Lower leg skin (tissue), 4 donors: ENCODE results near the gene ALKBH3. TPM values are rescaled to one million over a fixed set of nuclear protein-coding genes. Genes with fewer than 3 reads are reported as not detected.

Experiments used
- DNase-seq, 2 donors: peaks; one replicate each; pipeline ENCODE4 v3.0.0-alpha.2; 2019; ENCODE audit warnings: low spot score in 2 of 2
- H3K4me3 ChIP-seq: fragments of 200-600 bp; sonication (generic); 2 replicates; pipeline ENCODE4 v1.5.1; 2017; ENCODE audit warnings: mild to moderate bottlenecking, low read depth; ENCODE audit not compliant: poor library complexity, severe bottlenecking
- POLR2A ChIP-seq, 2 donors: fragments of 450-650 bp; IDR thresholded peaks; one replicate each; pipeline ENCODE4 v1.6.1; 2016 to 2017; ENCODE audit warnings: antibody characterized with exemption in 2 of 2, mild to moderate bottlenecking in 1 of 2, moderate library complexity in 1 of 2
- WGBS, 2 donors: methylation state at CpG; one replicate each; pipeline ENCODE4 v1.1.5; 2018; 5-methylcytosine and 5-hydroxymethylcytosine counted together
- intact Hi-C: fragments of 100-400 bp; cut with DNase I; formaldehyde crosslinking; loops from one replicate; pipeline ENCODE4 v1.15.0; 2023; ENCODE audit warnings: low total_unique reads
- total RNA-seq, 4 donors: library from RNA; depleted of rRNA; stranded (reverse); fragments of >200 nt; gene quantifications; one replicate each; pipeline ENCODE4 v1.1.0, GENCODE V29; 2016
- TF ChIP-seq, protein P1 (sequence below), 3 donors: fragments of 450-650 bp; IDR thresholded peaks; one replicate each; pipeline ENCODE4 v1.5.1; 2016; ENCODE audit warnings: antibody characterized with exemption in 3 of 3, mild to moderate bottlenecking in 3 of 3, moderate library complexity in 2 of 3

ALKBH3 gene
- total RNA-seq, 4 donors from 2014 or later: 34.0 to 43.9 (median 39.8) TPM

DNA sequence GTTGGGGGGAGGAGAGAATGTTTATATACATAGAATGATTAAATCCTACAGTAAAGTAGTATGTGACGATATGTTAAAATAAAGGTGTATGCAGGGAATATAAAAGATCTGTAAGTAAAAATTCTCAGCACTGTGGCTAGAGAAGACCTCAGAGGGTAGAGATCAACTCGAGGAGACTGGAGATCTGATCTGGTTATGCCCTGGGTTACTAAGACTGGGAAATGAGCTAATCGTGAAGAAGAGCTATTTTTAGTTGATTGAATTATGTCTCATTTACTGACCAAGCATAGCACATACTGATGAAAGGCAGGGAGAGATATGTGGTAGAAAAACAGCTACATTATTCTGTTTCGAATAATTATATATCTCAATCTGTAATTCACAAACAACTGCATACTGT, 42.8 kb upstream of the ALKBH3 start:
- no peak overlapping the region for H3K4me3 ChIP-seq
- no peak for DNase-seq
- WGBS, 2 donors: 70 to 73% methylated on average over 4 of the region's 4 CpGs
- TF ChIP-seq, protein P1, sequence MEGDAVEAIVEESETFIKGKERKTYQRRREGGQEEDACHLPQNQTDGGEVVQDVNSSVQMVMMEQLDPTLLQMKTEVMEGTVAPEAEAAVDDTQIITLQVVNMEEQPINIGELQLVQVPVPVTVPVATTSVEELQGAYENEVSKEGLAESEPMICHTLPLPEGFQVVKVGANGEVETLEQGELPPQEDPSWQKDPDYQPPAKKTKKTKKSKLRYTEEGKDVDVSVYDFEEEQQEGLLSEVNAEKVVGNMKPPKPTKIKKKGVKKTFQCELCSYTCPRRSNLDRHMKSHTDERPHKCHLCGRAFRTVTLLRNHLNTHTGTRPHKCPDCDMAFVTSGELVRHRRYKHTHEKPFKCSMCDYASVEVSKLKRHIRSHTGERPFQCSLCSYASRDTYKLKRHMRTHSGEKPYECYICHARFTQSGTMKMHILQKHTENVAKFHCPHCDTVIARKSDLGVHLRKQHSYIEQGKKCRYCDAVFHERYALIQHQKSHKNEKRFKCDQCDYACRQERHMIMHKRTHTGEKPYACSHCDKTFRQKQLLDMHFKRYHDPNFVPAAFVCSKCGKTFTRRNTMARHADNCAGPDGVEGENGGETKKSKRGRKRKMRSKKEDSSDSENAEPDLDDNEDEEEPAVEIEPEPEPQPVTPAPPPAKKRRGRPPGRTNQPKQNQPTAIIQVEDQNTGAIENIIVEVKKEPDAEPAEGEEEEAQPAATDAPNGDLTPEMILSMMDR (IDR thresholded peaks at IDR 0.05): no peak
- no peak for TF ChIP-seq POLR2A (IDR thresholded peaks at IDR 0.05)
- intact Hi-C loops: no loop called here

DNA sequence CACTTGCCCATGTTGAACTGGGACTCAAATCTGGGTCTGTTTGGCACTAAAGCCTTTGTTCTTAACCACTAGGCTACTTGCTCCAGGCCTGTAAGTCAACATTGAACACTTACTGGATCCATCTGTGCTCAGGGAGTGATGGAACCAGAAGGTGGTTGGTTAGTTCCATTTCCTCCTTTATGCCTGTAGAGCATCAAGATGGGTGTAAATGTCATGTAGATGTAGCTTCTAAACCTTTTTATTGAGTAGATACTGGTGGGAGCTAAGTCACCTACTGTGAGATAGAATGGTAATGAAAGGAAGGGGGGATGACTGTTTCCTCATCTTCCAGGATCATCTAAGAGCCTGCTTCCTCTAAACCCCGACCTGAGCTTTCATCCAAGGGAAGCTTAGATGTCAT, 38.6 kb upstream of the ALKBH3 start:
- WGBS, 2 donors: 85 to 97% methylated on average over 1 of the region's 1 CpG
- intact Hi-C loops: no loop called here
- TF ChIP-seq, protein P1 (IDR thresholded peaks at IDR 0.05): no peak
- no peak for TF ChIP-seq POLR2A (IDR thresholded peaks at IDR 0.05)
- no peak overlapping the region for H3K4me3 ChIP-seq
- no peak for DNase-seq

DNA sequence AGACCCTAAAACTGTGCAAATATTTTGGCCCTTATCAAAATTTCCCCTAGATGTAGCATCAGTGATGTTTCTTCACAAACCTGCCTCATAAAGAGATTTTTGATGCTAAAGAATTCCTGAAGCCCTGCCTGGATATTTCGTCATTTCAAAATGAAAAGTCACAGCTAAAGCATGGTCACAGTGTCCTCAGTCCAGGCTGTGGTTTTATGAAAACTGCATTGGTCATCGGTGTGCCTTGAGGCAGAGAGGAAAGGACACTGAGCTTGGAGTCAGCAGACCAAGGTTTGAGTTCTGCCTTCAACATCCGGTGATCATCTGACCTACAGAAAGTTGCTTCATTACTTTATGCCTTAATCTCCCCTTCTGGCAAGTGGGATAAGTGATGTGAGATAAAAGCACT, 34.8 kb upstream of the ALKBH3 start:
- intact Hi-C loops: no loop called here
- WGBS, 2 donors: 95 to 97% methylated on average over 3 of the region's 3 CpGs
- H3K4me3 ChIP-seq: no peak overlapping the region
- DNase-seq: no peak
- TF ChIP-seq, protein P1 (IDR thresholded peaks at IDR 0.05): no peak
- TF ChIP-seq POLR2A (IDR thresholded peaks at IDR 0.05): no peak

DNA sequence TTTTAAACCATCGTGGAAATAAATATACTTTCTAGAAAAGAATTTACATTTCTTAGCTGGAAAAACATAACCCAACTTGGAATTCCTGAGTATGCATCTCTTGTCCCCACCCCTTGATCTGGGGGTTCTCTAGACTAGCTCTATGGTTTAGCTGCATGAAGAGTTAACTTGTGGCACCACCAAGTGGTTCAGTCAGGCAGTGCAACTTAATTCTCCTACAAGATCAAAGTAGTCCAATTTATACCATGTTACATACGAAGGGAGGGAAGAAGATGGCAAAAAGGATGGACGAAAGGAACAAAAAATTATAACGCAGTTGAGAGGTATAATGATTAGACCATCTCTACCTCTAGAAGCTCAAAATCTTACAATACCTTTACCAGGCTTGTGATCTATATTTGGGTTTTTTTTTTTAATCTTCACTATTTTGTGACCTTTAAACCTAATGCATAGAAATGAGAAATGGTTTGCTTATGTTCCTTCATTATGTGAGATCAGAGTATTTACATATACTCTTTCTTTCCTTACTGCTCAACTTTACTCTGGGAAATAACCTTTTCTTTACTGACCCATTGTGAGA, 28.5 kb upstream of the ALKBH3 start:
- 27 to 31% methylated on average over 4 of the region's 4 CpGs for WGBS, 2 donors
- no peak for TF ChIP-seq POLR2A (IDR thresholded peaks at IDR 0.05)
- TF ChIP-seq, protein P1 (IDR thresholded peaks at IDR 0.05): peak in 1 of 3 donors; percentile 17
- no peak overlapping the region for H3K4me3 ChIP-seq
- intact Hi-C loops: loop anchor here (5.0 kb wide), 1 partner anchor 295 kb away; no protein-coding TSS in a partner anchor
- peak in 1 of 2 donors; percentile 51 for DNase-seq

DNA sequence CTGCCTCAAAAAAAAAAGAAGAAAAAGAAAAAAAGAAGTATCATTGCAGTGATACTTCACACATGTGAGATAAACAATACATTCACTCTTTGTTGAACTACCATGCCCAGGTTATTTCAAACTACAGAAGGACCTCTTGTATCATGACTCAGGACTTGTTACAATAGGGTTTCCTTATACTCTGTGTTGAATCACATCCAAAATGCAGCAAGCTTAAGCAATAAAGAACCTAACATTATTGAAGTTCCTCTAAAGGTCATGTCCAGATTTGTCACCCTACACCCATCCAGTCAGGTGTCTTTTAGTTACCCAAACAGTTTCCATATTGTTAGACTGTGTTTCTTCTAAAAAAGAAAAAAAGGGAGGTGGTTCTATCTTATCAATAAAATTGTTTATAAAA, 26.9 kb upstream of the ALKBH3 start:
- no peak overlapping the region for H3K4me3 ChIP-seq
- DNase-seq: no peak
- intact Hi-C loops: loop anchor here (5.0 kb wide), 1 partner anchor 296 kb away; no protein-coding TSS in a partner anchor
- no peak for TF ChIP-seq POLR2A (IDR thresholded peaks at IDR 0.05)
- TF ChIP-seq, protein P1 (IDR thresholded peaks at IDR 0.05): no peak

DNA sequence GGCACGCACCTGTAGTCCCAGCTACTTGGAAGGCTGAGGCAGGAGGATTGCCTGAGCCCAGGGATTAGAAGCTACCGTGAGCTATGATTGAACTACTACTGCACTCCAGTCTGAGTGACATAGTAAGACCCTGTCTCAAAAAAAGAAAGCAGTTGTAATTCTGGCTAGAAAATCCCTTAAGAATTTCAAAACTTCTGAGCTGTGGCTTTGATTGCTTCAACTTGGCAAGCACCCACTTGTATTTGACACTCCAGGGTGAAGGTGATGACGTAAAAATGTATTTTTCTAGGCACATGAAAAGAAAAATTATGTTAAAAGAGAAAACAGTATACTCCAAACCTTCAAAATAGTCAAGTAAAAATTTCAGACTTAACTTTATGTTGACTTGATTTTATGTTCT, 23.6 kb upstream of the ALKBH3 start:
- no peak for DNase-seq
- intact Hi-C loops: no loop called here
- 94 to 96% methylated on average over 3 of the region's 3 CpGs for WGBS, 2 donors
- H3K4me3 ChIP-seq: no peak overlapping the region
- TF ChIP-seq POLR2A (IDR thresholded peaks at IDR 0.05): no peak
